GM18498 (cell line): ENCODE data around the gene AGBL5.

Experiments
- ATAC-seq: cut with Tn5 transposase; IDR thresholded peaks from one replicate; pipeline ENCODE4 v1.9.1; 2021; ENCODE audit warnings: mild to moderate bottlenecking, moderate library complexity; ENCODE audit not compliant: unreplicated experiment

The AGBL5 gene

GRCh38 chr2:27076323-27076722 lies 24.9 kb downstream of the AGBL5 start:
- ATAC-seq, result no peak

- no peak for ATAC-seq
Measured at GRCh38 chr2:27077231-27077630, 25.8 kb downstream of the AGBL5 start.

- no peak for ATAC-seq
Measured at GRCh38 chr2:27078267-27079194, 27.1 kb downstream of the AGBL5 start, which contains the start of gene EMILIN1. EMILIN1 (plus strand) TSS chr2:27078615; CDS start chr2:27079066, 451 bp downstream.

GRCh38 chr2:27079233-27080139 lies 28.0 kb downstream of the AGBL5 start:
- ATAC-seq, result no peak

GRCh38 chr2:27080140-27080469 lies 28.6 kb downstream of the AGBL5 start:
- ATAC-seq, result no peak

- ATAC-seq, result no peak
Measured at GRCh38 chr2:27080603-27080936, 29.1 kb downstream of the AGBL5 start.

- ATAC-seq, result no peak
Measured at GRCh38 chr2:27081984-27082772, 30.7 kb downstream of the AGBL5 start.

GRCh38 chr2:27082773-27083409 lies 31.4 kb downstream of the AGBL5 start:
- ATAC-seq, result no peak

GRCh38 chr2:27083410-27084296 lies 32.2 kb downstream of the AGBL5 start:
- no peak for ATAC-seq

- no peak for ATAC-seq
Measured at GRCh38 chr2:27084297-27085061, 33.0 kb downstream of the AGBL5 start.

- no peak for ATAC-seq
Measured at GRCh38 chr2:27085062-27085672, 33.7 kb downstream of the AGBL5 start.

- peak; percentile 3 for ATAC-seq
Measured at GRCh38 chr2:27085673-27086089, 34.2 kb downstream of the AGBL5 start.

GRCh38 chr2:27086090-27086723 lies 34.7 kb downstream of the AGBL5 start:
- ATAC-seq, result peak; percentile 78

GRCh38 chr2:27086724-27087593 lies 35.5 kb downstream of the AGBL5 start, which contains the start of gene KHK:
KHK (plus strand) TSS chr2:27086772; CDS start chr2:27087260, 488 bp downstream.
- peak; percentile 1 for ATAC-seq

- no peak for ATAC-seq
Measured at GRCh38 chr2:27087823-27088410, 36.4 kb downstream of the AGBL5 start.

GRCh38 chr2:27088634-27089033 lies 37.2 kb downstream of the AGBL5 start:
- ATAC-seq, result no peak
